ENCODE measurements around the gene ADAP1. TPM values are rescaled to one million over a fixed set of nuclear protein-coding genes. Genes with fewer than 3 reads are reported as not detected.

Gene ADAP1
- total and polyA plus RNA-seq, 2 of the 13 experiments (the other 11 are each of a cell fraction or from before 2014, with no cell fraction given), result 10.5 to 24.6 TPM

DNA sequence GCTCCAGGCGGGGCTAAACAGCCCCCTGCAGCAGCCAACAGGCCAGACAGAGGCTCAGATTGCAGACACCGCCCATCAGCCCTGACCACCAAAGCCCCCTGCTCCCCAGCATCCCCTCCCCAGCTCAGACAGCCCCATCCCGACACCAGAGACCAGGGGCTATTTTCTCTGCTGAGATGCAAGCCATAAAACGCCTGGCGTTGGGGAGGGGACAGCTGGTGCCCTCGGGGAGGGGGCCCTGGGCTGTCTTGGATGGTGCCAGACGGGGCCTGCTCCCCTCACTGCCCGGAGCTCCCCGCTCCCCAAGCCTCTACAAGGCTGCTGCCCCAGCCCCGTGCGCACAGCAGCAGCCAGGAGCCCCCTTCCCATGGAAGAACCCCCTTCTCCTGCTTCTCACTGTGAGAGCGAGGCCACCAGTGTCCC, 46.3 kb downstream of the ADAP1 start:
- WGBS (ENCODE audit: low lambda C conversion rate), result no CpG with 5 or more reads among the region's 12 CpGs
- no peak overlapping the region for H3K9ac ChIP-seq (ENCODE audit: insufficient read depth, low read depth, low read length)
- in situ Hi-C loops (cut with HindIII; ENCODE audit: extremely low pct_ligation_motif_present, low pct_unique_long_range_greater_than_20kb) (no loop called here), intact Hi-C loops (cut with micrococcal nuclease; ENCODE audit: unreplicated experiment) (loop anchor here (10.0 kb wide), 1 partner anchor 47 kb away; the partner anchor contains the start of gene ADAP1)
- H3K9me3 ChIP-seq (ENCODE audit: low read length), result no peaks in the 10 kb centered on the region
- ChIA-PET POLR2A (no interaction called here), CTCF (ENCODE audit: low intra/inter-chr PET ratio, low total read pairs) (no interaction called here)
- BruUV-seq (replicated peaks), result no TSS peak
- H3K4me2 ChIP-seq (ENCODE audit: low read depth, low read length), result no peak overlapping the region
- TF ChIP-seq, protein P1, sequence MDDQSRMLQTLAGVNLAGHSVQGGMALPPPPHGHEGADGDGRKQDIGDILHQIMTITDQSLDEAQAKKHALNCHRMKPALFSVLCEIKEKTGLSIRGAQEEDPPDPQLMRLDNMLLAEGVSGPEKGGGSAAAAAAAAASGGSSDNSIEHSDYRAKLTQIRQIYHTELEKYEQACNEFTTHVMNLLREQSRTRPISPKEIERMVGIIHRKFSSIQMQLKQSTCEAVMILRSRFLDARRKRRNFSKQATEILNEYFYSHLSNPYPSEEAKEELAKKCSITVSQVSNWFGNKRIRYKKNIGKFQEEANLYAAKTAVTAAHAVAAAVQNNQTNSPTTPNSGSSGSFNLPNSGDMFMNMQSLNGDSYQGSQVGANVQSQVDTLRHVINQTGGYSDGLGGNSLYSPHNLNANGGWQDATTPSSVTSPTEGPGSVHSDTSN (CRISPR knock-in tag; IDR thresholded peaks at IDR 0.05; ENCODE audit: borderline replicate concordance), result no peak
- no peak for TF ChIP-seq CAMTA2 (CRISPR knock-in tag; IDR thresholded peaks at IDR 0.05; ENCODE audit: borderline replicate concordance)
- TF ChIP-seq NFE2L1 (CRISPR knock-in tag; IDR thresholded peaks at IDR 0.05; ENCODE audit: borderline replicate concordance), result no peak
- TF ChIP-seq, protein P2, sequence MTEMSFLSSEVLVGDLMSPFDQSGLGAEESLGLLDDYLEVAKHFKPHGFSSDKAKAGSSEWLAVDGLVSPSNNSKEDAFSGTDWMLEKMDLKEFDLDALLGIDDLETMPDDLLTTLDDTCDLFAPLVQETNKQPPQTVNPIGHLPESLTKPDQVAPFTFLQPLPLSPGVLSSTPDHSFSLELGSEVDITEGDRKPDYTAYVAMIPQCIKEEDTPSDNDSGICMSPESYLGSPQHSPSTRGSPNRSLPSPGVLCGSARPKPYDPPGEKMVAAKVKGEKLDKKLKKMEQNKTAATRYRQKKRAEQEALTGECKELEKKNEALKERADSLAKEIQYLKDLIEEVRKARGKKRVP (CRISPR knock-in tag; IDR thresholded peaks at IDR 0.05), result no peak
- TF ChIP-seq, protein P3, sequence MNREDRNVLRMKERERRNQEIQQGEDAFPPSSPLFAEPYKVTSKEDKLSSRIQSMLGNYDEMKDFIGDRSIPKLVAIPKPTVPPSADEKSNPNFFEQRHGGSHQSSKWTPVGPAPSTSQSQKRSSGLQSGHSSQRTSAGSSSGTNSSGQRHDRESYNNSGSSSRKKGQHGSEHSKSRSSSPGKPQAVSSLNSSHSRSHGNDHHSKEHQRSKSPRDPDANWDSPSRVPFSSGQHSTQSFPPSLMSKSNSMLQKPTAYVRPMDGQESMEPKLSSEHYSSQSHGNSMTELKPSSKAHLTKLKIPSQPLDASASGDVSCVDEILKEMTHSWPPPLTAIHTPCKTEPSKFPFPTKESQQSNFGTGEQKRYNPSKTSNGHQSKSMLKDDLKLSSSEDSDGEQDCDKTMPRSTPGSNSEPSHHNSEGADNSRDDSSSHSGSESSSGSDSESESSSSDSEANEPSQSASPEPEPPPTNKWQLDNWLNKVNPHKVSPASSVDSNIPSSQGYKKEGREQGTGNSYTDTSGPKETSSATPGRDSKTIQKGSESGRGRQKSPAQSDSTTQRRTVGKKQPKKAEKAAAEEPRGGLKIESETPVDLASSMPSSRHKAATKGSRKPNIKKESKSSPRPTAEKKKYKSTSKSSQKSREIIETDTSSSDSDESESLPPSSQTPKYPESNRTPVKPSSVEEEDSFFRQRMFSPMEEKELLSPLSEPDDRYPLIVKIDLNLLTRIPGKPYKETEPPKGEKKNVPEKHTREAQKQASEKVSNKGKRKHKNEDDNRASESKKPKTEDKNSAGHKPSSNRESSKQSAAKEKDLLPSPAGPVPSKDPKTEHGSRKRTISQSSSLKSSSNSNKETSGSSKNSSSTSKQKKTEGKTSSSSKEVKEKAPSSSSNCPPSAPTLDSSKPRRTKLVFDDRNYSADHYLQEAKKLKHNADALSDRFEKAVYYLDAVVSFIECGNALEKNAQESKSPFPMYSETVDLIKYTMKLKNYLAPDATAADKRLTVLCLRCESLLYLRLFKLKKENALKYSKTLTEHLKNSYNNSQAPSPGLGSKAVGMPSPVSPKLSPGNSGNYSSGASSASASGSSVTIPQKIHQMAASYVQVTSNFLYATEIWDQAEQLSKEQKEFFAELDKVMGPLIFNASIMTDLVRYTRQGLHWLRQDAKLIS (CRISPR knock-in tag; IDR thresholded peaks at IDR 0.05), result no peak
- TF ChIP-seq CENPX (CRISPR knock-in tag; IDR thresholded peaks at IDR 0.05), result no peak
- TF ChIP-seq, protein P4, sequence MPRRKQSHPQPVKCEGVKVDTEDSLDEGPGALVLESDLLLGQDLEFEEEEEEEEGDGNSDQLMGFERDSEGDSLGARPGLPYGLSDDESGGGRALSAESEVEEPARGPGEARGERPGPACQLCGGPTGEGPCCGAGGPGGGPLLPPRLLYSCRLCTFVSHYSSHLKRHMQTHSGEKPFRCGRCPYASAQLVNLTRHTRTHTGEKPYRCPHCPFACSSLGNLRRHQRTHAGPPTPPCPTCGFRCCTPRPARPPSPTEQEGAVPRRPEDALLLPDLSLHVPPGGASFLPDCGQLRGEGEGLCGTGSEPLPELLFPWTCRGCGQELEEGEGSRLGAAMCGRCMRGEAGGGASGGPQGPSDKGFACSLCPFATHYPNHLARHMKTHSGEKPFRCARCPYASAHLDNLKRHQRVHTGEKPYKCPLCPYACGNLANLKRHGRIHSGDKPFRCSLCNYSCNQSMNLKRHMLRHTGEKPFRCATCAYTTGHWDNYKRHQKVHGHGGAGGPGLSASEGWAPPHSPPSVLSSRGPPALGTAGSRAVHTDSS (CRISPR knock-in tag; conservative IDR thresholded peaks at IDR 0.05), result no peak
- no peak for TF ChIP-seq ATM (IDR thresholded peaks at IDR 0.05; ENCODE audit: borderline replicate concordance)
- H3K79me2 ChIP-seq (ENCODE audit: insufficient read depth, low read length), result no peaks in the 10 kb centered on the region
- peaks cover 8% of the 10 kb centered on the region; the same call in 1 of the 2 replicates for H3K4me1 ChIP-seq (ENCODE audit: insufficient read depth, low read length)
- no peak for ATAC-seq
- H2AFZ ChIP-seq (ENCODE audit: low read length), result no peak overlapping the region
- no peak for FAIRE-seq
- no peaks in the 10 kb centered on the region for H4K20me1 ChIP-seq (ENCODE audit: insufficient read depth, low read length)
- no peak for DNase-seq (ENCODE audit: low spot score)
- H3K4me3 ChIP-seq (replicated peaks in 1 of 3; ENCODE audit: insufficient read depth in 1 of 3, low read depth in 2 of 3, low read length in 3 of 3), result no peak overlapping the region
- H3K27ac ChIP-seq (ENCODE audit: extremely low read length, insufficient read depth, low read length), result no peak overlapping the region
- H3K36me3 ChIP-seq (replicated peaks in 1 of 2; ENCODE audit: control insufficient read depth in 1 of 2, insufficient read depth in 2 of 2, low read length in 2 of 2), result no peaks in the 10 kb centered on the region
- no peaks in the 10 kb centered on the region; a peak in 1 of 5 replicates for H3K27me3 ChIP-seq (ENCODE audit: control insufficient read depth in 1 of 2, insufficient read depth in 2 of 2, low read length in 2 of 2)
